PC-3 (cell line): ENCODE measurements around the gene UNC5C.

ENCODE experiments used
- EZH2 ChIP-seq: fragments of 300-600 bp; sonication (generic); IDR thresholded peaks from one replicate; pipeline ENCODE4 v1.6.1; 2017; ENCODE audit warnings: antibody characterized with exemption, mild to moderate bottlenecking, low read length; ENCODE audit not compliant: unreplicated experiment
- EZH2phosphoT487 ChIP-seq: fragments of 300-600 bp; sonication (generic); IDR thresholded peaks from 2 replicates; pipeline ENCODE4 v1.6.1; 2018; ENCODE audit warnings: mild to moderate bottlenecking, antibody characterized with exemption, low read length, borderline replicate concordance
- TF ChIP-seq, protein P1 (sequence below): fragments of 300-600 bp; sonication (generic); conservative IDR thresholded peaks from 2 replicates; pipeline ENCODE4 v1.5.1; 2017; ENCODE audit warnings: antibody characterized with exemption, low read depth, mild to moderate bottlenecking, low read length

DNA sequence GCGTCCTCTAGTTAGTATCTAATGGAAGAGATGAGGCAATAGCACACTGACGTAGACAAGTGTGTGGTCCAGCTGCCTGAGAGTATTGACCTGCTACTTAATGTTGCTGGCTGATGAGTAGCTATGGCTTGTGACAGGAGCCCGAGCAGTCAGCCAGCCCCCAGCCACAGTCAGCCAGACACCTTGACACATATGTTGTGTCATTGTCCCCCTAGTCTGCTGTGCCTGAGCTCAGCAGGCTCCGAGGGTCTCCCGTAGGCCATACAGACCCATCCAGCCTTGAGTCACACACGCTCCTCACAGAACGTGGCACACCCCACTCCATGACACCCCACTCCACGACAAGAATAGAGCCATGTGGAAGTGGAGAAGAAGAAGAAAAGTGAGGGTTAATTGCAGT lies 362.1 kb downstream of the UNC5C start:
- TF ChIP-seq, protein P1, sequence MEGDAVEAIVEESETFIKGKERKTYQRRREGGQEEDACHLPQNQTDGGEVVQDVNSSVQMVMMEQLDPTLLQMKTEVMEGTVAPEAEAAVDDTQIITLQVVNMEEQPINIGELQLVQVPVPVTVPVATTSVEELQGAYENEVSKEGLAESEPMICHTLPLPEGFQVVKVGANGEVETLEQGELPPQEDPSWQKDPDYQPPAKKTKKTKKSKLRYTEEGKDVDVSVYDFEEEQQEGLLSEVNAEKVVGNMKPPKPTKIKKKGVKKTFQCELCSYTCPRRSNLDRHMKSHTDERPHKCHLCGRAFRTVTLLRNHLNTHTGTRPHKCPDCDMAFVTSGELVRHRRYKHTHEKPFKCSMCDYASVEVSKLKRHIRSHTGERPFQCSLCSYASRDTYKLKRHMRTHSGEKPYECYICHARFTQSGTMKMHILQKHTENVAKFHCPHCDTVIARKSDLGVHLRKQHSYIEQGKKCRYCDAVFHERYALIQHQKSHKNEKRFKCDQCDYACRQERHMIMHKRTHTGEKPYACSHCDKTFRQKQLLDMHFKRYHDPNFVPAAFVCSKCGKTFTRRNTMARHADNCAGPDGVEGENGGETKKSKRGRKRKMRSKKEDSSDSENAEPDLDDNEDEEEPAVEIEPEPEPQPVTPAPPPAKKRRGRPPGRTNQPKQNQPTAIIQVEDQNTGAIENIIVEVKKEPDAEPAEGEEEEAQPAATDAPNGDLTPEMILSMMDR: no peak
- TF ChIP-seq EZH2phosphoT487 (no peak), EZH2 (no peak)
